K562 (cell line): ENCODE results near the gene CHAF1A.

Experiments used
- DMBX1 ChIP-seq: fragments of 250-450 bp; sonication (Bioruptor Pico); IDR thresholded peaks from 2 replicates; pipeline ENCODE4 v1.8.0; 2022; ENCODE audit warnings: inconsistent platforms, mild to moderate bottlenecking, moderate library complexity, borderline replicate concordance
- EZH2 ChIP-seq: IDR thresholded peaks from 2 replicates; pipeline ENCODE4 v1.6.1; 2012; ENCODE audit warnings: low read depth, mild to moderate bottlenecking, inconsistent platforms, low read length, borderline replicate concordance
- POLR2A ChIP-seq: fragments of 450-650 bp; conservative IDR thresholded peaks from 2 replicates; pipeline ENCODE4 v1.6.1; 2016
- TF ChIP-seq, protein P1 (sequence below): sonication (generic); formaldehyde crosslinking; IDR thresholded peaks from 2 replicates; pipeline ENCODE4 v1.9.0; 2022; ENCODE audit warnings: mild to moderate bottlenecking, missing genetic modification reagents
- TF ChIP-seq, protein P2 (sequence below): IDR thresholded peaks from 2 replicates; pipeline ENCODE4 v1.6.1; 2012; ENCODE audit warnings: low read depth, low read length, improper control_type of control experiment, borderline replicate concordance
- TF ChIP-seq, protein P3 (sequence below), 2 experiments: fragments of 250-450 bp in 1 of 2; fragments of 450-650 bp in 1 of 2; sonication (Bioruptor Pico) in 1 of 2; IDR thresholded peaks; 2 replicates each; pipeline versions ENCODE4 v1.6.1 to v1.8.0; 2016 to 2021; ENCODE audit warnings: mild to moderate bottlenecking in 2 of 2, moderate library complexity in 2 of 2, missing compliant biosample characterization in 1 of 2, missing genetic modification characterization in 1 of 2
- TF ChIP-seq, protein P4 (sequence below), 3 experiments: IDR thresholded peaks in 2 of 3; conservative IDR thresholded peaks in 1 of 3; 2 replicates each; pipeline ENCODE4 v1.5.1; 2011 to 2012; ENCODE audit warnings: low read length in 3 of 3, mild to moderate bottlenecking in 3 of 3, control low read depth in 2 of 3, improper control_type of control experiment in 1 of 3, inconsistent platforms in 1 of 3, low read depth in 1 of 3, mixed read lengths in 1 of 3, moderate library complexity in 1 of 3; ENCODE audit not compliant: insufficient read depth in 2 of 3

DNA sequence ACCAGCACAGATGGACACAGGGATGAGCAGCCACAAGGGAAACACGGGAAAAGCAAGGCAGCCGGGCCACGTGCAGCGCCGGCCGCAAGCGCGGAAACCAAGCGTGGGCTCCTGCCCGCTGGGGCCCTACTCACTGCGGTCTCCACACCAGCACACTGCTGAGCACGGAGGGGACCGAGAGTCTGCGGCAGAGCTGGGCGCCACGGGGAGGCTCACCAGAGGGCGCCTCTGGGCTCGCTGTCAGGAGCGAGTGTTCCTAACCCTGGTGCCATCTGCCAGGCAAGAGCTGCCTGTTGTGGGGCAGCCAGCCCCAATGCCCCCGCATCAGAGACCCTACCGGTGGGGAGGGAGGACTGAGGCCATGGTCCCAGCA lies 32.6 kb upstream of the CHAF1A start:
- TF ChIP-seq EZH2 (no peak), POLR2A (no peak), DMBX1 (CRISPR knock-in tag) (no peak)
- TF ChIP-seq, protein P1, sequence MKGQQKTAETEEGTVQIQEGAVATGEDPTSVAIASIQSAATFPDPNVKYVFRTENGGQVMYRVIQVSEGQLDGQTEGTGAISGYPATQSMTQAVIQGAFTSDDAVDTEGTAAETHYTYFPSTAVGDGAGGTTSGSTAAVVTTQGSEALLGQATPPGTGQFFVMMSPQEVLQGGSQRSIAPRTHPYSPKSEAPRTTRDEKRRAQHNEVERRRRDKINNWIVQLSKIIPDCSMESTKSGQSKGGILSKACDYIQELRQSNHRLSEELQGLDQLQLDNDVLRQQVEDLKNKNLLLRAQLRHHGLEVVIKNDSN (CRISPR knock-in tag) = no peak
- TF ChIP-seq, protein P2, sequence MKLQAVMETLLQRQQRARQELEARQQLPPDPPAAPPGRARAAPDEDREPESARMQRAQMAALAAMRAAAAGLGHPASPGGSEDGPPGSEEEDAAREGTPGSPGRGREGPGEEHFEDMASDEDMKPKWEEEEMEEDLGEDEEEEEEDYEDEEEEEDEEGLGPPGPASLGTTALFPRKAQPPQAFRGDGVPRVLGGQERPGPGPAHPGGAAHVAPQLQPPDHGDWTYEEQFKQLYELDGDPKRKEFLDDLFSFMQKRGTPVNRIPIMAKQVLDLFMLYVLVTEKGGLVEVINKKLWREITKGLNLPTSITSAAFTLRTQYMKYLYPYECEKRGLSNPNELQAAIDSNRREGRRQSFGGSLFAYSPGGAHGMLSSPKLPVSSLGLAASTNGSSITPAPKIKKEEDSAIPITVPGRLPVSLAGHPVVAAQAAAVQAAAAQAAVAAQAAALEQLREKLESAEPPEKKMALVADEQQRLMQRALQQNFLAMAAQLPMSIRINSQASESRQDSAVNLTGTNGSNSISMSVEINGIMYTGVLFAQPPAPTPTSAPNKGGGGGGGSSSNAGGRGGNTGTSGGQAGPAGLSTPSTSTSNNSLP = no peak
- TF ChIP-seq, protein P3, sequence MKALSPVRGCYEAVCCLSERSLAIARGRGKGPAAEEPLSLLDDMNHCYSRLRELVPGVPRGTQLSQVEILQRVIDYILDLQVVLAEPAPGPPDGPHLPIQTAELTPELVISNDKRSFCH (CRISPR knock-in tag; IDR thresholded peaks at IDR 0.05) = no peak
- TF ChIP-seq, protein P3 (tag; IDR thresholded peaks at IDR 0.05) = no peak
- TF ChIP-seq, protein P4, sequence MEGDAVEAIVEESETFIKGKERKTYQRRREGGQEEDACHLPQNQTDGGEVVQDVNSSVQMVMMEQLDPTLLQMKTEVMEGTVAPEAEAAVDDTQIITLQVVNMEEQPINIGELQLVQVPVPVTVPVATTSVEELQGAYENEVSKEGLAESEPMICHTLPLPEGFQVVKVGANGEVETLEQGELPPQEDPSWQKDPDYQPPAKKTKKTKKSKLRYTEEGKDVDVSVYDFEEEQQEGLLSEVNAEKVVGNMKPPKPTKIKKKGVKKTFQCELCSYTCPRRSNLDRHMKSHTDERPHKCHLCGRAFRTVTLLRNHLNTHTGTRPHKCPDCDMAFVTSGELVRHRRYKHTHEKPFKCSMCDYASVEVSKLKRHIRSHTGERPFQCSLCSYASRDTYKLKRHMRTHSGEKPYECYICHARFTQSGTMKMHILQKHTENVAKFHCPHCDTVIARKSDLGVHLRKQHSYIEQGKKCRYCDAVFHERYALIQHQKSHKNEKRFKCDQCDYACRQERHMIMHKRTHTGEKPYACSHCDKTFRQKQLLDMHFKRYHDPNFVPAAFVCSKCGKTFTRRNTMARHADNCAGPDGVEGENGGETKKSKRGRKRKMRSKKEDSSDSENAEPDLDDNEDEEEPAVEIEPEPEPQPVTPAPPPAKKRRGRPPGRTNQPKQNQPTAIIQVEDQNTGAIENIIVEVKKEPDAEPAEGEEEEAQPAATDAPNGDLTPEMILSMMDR (IDR thresholded peaks at IDR 0.05 in 2 of 3, conservative IDR thresholded peaks at IDR 0.05 in 1 of 3; ENCODE audit: insufficient read depth in 2 of 3, low read depth in 1 of 3, low read length in 3 of 3) = peak; percentile 34 to 50 (median 48); a peak in 5 of 6 replicates
